Activated T-cell treated with anti-CD3 and anti-CD28 coated beads for 48 hours (primary cell): Measurements from ENCODE around the gene IFT43.

Experiments
- DNase-seq: peaks from one replicate; pipeline ENCODE4 v3.0.0-alpha.2; 2020; ENCODE audit warnings: low read depth

Gene IFT43

DNA sequence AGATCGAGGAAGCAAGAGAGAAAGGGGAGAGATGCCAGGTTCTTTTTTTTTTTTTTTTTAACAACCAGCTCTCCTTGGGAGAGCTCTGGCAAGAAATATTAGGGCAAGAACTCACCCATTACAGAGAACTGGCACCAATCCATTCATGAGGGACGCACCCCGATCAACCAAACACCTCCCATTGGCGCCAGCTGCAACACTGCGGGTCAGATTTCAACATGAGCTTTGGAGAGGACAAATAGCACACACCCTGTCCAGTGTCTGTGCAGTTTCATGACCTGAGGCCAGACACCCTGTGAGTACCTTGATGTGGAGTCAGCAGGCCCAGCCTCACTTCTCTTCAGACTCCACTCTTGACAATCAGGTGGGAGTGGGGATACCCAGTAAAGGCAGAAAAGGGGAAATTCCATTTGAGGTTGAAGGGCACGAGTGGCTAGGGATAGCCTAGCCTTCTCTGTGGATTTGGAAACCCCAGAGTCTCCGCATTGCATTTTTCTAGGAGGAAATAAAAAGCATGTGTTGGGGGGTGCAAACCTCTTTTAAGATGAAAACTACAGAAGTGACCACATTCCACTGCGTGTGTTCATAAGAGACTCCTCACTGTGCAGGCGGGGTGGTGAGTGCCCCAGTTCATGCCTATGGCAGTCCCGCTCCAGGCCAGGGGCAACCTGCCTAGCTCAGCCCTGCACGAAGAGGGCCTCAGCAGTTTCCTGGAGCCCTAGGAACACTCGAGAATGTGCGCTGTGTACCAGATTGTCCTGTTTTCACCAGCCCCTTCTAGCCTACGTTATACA is 123.7 kb downstream of the IFT43 start:
- DNase-seq: no peak

DNA sequence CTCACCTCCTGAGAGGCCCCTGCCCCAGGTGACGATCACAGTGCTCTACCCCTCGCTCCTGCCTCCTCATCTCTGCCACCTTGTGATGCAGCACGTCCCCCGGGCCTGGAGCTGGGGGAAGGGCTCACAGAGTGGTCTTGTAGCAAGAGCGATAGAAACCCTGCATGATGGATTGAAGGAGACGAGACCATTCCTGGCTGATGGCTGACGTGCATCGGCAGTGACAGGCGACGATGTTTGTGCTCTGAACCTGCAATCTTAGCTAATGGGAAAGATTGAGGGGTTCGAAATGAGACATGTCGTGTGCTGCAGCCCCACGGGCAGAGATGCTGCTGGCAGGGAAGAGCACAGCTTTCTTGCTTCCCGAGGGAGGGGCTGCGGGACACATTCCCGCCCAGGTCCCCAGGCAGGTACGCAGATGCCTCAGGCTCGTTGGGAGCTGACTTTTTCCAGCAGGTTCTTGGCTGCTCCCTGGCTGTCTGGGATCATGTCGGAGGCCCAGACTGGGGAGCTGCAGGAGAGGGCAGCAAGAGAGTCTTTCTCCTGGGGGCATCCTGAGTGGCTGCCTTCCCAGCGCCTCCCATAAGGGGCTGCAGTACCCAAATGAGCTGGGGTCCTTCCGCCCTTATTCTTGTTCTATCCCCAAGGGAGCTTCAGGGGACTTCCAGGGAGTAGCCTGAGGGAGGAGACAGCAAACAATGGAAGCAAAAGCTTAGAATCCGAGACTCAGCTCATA is 127.5 kb downstream of the IFT43 start:
- no peak for DNase-seq

DNA sequence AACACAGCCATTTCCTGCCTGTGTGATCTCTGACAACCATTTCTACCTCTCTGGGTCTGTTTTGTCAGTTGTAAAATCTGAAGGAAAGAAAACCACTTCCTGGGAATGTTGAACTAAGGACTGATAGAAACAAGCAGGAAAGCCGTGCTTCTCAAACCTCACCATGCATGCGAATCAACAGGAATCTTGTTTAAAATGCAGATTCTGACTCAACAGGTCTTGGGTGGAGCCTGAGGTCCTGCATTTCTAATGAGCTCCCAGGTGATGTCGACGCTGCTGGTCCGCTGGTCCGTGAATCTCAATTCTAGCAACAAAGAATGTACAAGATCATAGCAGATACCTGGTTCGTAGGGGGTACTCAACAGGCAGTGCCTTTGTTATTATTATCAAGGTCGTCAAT is 128.1 kb downstream of the IFT43 start:
- DNase-seq: no peak

DNA sequence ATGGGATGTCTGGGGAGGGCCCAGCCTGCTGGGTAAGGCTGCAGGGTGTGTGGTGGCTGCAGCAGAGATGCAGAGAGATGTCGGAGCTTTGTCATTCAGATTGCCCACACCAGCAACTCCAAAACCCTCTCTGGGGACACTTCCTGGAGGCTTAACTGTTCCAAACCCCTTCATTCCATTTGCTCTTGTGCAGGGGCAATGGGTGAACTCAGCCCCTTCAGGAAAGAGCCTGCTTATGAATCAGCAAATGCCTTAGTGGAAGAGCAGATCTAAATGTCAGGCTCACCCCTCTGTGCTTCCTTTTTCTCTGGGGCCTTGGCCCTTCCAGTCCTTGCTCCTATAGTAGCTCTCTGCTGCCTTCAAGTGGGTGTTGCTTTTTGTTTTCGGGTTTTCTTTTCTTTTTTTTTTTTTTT is 129.5 kb downstream of the IFT43 start:
- DNase-seq: no peak

DNA sequence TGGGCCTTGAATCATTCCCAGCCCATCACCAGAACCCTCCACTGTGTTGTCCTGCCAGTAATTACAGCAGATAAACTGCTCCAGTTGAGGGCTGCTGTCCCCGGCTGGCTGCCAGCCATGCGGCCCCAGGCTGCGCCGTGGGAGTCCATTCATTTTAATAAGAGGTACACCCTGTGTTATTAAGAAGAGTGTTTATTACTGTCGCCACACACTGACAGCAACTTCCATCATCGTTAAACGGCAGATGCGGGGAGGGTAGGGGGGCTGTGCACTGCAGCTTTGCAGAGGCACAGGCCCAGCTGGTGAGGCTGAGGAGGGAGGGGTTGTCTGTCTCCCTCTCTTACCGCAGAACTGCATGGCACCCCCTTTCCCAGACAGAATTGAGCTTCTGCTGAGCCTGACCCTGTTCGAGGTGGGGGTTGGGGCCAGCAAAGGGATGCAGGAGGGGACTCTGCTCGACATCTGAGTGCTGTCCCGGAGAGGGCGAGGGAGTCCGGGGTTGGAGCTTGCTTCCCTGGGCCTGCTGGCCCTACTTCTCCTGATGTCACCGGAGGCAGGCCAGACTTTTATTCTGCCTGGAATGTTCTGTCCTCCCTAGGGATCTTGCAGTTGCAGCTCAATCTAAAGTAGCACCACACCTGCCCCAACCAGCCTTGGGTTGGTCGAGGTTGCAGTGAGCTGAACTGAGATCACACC is 132.4 kb downstream of the IFT43 start:
- DNase-seq: no peak

DNA sequence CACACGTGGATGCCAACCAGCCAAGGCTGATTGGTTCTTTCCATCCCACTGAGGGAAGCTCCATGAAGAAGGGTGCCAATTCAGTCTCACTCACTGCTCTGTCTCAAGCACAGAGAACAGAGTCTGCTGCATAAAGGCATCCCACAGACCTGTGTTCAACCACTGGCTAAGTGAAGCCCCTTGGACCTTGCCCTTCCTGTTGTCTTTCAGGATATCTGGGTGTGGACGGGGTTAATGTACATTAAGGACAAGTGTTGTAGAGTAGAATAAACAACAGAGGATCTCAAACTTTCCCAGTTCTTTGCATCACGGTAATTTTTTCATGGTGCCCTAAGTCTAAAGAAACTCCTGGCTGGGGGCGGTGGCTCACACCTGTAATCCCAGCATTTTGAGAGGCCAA is 133.0 kb downstream of the IFT43 start:
- DNase-seq: no peak

DNA sequence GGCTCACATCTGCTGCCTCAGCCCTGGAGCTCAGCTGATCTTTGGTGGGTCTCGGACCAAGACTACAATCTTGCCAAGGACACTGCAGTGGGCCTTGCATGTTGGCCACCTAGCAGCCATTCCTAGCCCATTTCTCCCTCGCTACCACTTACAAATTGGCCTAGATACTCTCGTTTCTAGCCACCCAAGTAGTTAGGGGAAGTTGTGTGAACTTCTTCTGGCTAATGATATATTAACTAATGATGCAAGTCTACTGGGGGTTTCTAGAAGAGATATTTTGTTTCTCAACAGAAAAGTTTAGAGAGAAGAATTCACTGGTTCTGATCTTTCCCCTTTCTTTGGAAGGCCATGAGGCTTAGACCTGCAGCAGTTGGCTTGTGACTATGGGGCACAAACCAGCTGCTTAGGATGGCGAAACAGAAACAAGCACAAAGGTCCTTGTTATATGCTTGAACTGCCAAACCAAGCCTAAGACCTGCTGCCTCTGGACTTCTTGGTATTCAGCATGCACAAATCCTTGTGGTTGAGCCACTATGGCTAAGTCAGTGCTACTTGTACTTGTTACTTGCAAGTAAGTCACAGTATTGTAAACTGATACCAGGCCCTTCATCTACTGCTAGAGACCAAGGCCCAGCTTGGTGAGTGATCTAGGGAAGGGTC is 135.7 kb downstream of the IFT43 start:
- no peak for DNase-seq

DNA sequence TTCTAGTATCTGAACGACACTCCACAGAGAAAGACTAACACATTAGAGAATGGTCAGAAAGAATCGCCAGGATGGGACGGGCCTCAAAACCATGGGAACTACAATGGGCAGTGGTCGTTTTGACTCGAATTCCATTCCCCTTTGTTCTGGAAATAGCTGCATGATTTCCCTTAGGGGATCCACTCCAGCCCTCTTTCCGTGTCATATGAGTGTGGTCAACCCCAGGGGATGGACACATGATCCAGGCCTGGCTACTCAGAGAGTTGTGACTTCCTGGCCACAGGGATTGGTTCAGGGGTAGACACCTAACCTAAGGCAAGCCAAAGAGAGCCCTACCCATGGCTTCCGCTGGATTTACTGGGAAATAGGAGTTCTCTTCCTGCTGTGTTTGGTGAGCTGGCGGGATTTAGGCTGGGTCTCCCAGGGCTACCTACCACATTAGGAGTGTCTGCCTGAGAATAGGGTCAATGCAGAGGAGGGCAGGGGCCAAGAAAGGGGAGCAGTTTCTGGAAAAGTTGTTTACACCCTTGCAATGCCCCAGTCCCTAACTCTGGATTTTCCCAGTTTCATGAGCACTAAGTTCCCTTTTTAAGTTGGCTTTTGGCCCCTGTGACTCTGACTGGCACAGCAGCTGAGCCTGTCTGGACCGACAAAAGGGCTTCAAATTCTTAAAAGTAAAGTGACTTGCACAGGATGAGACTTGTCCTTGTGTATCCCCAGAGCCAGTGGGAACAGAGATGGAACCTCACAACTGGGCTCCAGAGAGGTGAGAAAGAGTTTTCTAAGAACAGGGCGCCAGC is 138.1 kb downstream of the IFT43 start:
- no peak for DNase-seq

DNA sequence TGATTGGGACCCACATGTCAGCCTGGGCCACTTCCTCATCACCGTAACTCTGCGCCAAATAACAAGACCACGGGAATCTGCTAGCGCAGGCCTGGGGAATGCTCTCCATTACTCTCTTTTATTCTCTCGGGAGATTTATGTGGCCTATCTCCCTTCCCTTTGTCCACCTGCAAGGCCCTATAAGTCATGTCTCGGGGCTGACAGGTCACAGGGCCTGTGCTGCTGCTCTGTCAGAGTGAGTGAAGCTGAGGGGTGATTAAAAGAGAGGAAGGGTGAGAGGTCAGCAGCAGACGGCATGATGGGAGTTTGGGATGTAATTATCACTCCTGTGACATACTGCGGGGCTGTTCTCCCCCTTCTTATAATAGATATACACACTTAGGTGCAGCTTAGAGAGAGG is 139.9 kb downstream of the IFT43 start:
- no peak for DNase-seq

DNA sequence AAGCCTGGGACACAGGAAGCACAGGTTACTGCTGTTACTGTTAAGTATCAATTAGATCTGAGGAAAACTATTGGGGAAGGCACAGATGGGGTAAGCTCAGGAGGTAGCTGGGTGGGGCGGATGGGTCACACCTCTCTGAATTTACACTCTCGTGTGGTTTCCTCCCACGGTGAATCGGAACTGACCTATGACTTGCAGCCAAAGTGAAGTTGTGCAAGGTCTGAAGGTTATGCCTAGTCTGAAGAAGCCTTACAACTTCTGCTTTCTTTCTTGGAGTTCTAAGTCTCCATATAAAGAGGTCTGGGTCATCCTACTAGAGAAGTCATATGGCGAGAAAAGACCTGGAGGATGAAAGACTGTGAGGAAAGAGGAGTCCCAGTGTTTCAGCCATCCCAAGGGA is 140.5 kb downstream of the IFT43 start:
- DNase-seq: no peak

DNA sequence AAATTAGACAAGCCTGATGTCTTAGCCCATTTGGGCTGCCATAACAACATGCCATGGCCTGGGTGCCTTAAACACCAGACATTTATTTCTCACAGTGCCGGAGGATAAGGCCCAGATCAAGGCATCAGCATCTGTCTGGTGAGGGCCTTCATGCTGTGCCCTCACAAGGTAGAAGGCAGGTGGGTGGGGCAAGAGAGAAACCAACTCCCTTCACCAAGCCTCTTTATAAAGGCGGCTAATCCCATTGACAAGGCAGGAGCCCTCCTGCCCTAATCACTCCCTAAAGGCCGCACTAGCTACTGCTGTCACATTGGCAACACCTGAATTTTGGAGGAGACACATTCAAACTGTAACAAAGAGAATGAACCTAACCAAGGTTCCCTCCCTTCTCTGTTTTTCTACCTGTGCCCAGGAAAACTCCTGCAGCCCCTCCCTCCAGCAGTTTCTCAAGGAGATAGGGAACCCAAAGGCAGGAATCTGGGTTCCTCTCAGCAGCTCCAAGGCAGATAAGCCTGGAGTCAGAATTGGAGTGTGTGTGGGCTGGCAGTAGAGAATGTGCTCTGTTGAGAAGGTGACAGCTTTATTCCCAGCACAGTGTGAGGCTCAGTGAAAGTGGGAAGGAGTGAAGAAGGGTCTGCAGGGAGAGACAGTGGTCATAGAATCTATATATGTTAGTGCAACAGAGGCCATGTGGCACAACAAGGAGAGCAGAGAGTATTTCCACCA is 144.5 kb downstream of the IFT43 start:
- DNase-seq: no peak

DNA sequence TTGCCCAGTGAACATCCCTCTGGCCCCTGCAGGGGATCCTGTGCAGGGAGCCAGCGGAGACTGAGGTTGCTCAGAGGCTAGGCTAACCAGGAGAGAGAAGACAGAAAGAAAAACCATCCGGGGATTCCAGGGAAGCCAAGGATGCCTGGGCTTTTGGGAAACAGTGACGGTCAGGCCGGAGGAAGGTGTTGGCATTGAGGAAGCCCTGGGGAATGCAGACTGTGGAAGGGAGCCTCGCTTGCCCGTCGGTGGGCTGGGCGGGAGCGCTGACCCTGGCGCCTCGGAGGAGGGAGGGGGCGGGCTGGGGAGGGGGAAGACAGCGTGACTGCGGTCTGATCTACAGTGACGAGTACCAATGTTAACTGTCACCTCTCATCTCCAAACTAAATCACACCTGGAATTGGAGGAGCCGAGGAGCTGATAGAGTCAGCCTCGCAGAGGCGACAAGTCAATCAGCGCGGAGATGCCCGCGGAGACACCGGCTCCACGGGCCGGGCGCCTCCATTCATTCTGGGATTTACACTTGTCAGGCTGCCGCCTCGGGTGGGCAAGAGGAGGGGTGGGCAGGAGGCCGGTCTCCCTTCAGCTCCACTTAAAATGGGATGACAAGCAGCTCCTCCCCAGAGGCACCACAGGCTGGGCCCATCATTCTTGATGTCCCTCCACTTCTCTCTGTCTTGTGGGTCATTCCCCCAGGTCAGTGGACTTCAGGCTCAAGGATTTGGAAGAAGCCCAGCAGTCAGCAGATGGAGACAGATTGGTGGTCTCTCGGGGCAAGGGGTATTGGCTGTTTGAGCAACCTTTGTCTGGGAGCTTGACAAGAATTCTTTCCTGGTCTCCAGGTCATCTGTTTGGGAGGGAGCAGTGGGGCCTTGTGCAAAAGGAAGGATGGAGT is 145.8 kb downstream of the IFT43 start:
- no peak for DNase-seq

DNA sequence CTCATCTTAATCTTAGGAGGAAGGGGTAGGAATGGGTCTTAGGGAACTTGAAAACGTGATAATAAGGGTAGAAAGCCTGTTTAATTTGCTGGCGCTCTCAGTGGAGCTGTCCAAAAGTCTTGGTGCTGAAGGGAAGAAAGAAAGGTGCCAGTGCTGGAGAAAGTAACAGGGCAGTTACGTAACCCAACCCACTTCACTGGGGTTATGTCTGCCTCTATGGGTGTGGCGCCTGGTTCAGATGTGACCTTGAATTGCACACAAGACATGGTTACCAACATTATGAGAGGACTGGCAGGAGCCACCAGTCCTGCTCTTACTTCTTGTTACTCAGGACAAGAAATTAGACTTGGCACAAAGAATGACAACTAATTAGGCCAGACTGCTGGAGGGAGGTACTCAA is 147.5 kb downstream of the IFT43 start:
- DNase-seq: no peak
